Endothelial cell of umbilical vein (primary cell): ENCODE measurements around the gene SEC31A. TPM values are rescaled to one million over a fixed set of nuclear protein-coding genes. Genes with fewer than 3 reads are reported as not detected.

Experiments used
- BruUV-seq: library from RNA; stranded (reverse); fragments of 400-500 nt; replicated peaks from 2 replicates; lab custom pipeline; 2021; lab: Mats Ljungman, UMichigan
- CTCF ChIA-PET: fragments of 300-600, 350-600 bp; sonication (Branson Sonifier 250); formaldehyde crosslinking; loops from one replicate; lab custom pipeline; 2021; ENCODE audit warnings: antibody characterized with exemption, inconsistent platforms; lab: Charles Lee
- POLR2A ChIA-PET: fragments of 300-600, 350-600 bp; sonication (Branson Sonifier 250); formaldehyde crosslinking; loops from one replicate; lab custom pipeline; 2021; ENCODE audit warnings: antibody characterized with exemption, inconsistent platforms; lab: Charles Lee
- DNase-seq: peaks from one replicate; pipeline ENCODE4 v3.0.0-alpha.2; 2011; ENCODE audit warnings: low read depth, low spot score
- FAIRE-seq: peaks from 2 replicates; lab custom pipeline; 2011; peaks lifted over from hg19 to GRCh38; lab: Jason Lieb, UNC
- H2AFZ ChIP-seq: 2 replicates; pipeline ENCODE4 v1.6.0; 2012; ENCODE audit warnings: low read depth, low read length, control low read depth, inconsistent platforms
- H3K27ac ChIP-seq: 2 replicates; pipeline ENCODE4 v1.5.1; 2011; ENCODE audit warnings: low read depth, mild to moderate bottlenecking, control low read depth, low read length, moderate library complexity; ENCODE audit not compliant: insufficient read depth
- H3K27me3 ChIP-seq, 2 experiments: 2 replicates each; pipeline versions ENCODE4 v1.6.0 to v1.6.1; 2011; ENCODE audit warnings: low read length in 2 of 2, mixed read lengths in 1 of 2; ENCODE audit not compliant: control insufficient read depth in 2 of 2, insufficient read depth in 2 of 2
- H3K36me3 ChIP-seq, 2 experiments: 2 replicates in 1 of 2; 3 replicates in 1 of 2; pipeline ENCODE4 v1.5.1; 2011; ENCODE audit warnings: low read length in 2 of 2, mild to moderate bottlenecking in 1 of 2, moderate library complexity in 1 of 2; ENCODE audit not compliant: control insufficient read depth in 2 of 2, insufficient read depth in 2 of 2; ENCODE audit errors: extremely low read depth in 1 of 2
- H3K4me1 ChIP-seq: 3 replicates; pipeline ENCODE4 v1.5.1; 2011; ENCODE audit warnings: mild to moderate bottlenecking, low read length; ENCODE audit not compliant: control insufficient read depth, insufficient read depth; ENCODE audit errors: extremely low read depth
- H3K4me2 ChIP-seq: 2 replicates; pipeline ENCODE4 v1.6.1; 2011; ENCODE audit warnings: low read length, control low read depth, mixed read lengths; ENCODE audit not compliant: insufficient read depth
- H3K4me3 ChIP-seq, 3 experiments: fragments of 200-600 bp in 1 of 3; sonication (generic), shearing (Covaris generic) in 1 of 3; replicated peaks in 1 of 3; 2 replicates each; pipeline ENCODE4 v1.5.1; 2011 to 2016; ENCODE audit warnings: control low read depth in 3 of 3, low read length in 3 of 3, mild to moderate bottlenecking in 2 of 3, inconsistent platforms in 1 of 3, low read depth in 1 of 3, moderate library complexity in 1 of 3; ENCODE audit not compliant: insufficient read depth in 1 of 3
- H3K79me2 ChIP-seq: 2 replicates; pipeline ENCODE4 v1.6.0; 2012; ENCODE audit warnings: low read length, inconsistent platforms; ENCODE audit not compliant: control insufficient read depth, insufficient read depth
- H3K9ac ChIP-seq: replicated peaks from 2 replicates; pipeline ENCODE3; 2011; ENCODE audit warnings: low read length, control low read depth; ENCODE audit not compliant: insufficient read depth; ENCODE audit errors: extremely low read depth
- H3K9me1 ChIP-seq: replicated peaks from 3 replicates; pipeline ENCODE4 v1.6.0; 2011; ENCODE audit warnings: mild to moderate bottlenecking, low read length; ENCODE audit not compliant: control insufficient read depth, insufficient read depth; ENCODE audit errors: extremely low read depth
- H3K9me3 ChIP-seq: replicated peaks from 2 replicates; pipeline ENCODE4 v1.5.1; 2012; ENCODE audit warnings: low read length, inconsistent platforms; ENCODE audit not compliant: control insufficient read depth, insufficient read depth
- H4K20me1 ChIP-seq: replicated peaks from 2 replicates; pipeline ENCODE3; 2011; ENCODE audit warnings: mild to moderate bottlenecking, low read length; ENCODE audit not compliant: control insufficient read depth, insufficient read depth; ENCODE audit errors: extremely low read depth
- EZH2 ChIP-seq: IDR thresholded peaks from 2 replicates; pipeline ENCODE4 v1.6.1; 2012; ENCODE audit warnings: borderline replicate concordance, low read depth, mild to moderate bottlenecking, moderate library complexity, low read length, inconsistent platforms; ENCODE audit not compliant: severe bottlenecking
- FOS ChIP-seq: IDR thresholded peaks from 2 replicates; pipeline ENCODE4 v1.6.1; 2011; ENCODE audit warnings: mild to moderate bottlenecking, low read length, moderate library complexity, borderline replicate concordance; ENCODE audit not compliant: insufficient read depth
- GATA2 ChIP-seq: IDR thresholded peaks from 2 replicates; pipeline ENCODE4 v1.7.0; 2011; ENCODE audit warnings: low read depth, mild to moderate bottlenecking, moderate library complexity, mixed read lengths, low read length; ENCODE audit not compliant: insufficient read length, insufficient read depth
- JUN ChIP-seq: IDR thresholded peaks from 2 replicates; pipeline ENCODE4 v1.6.1; 2011; ENCODE audit warnings: borderline replicate concordance, low read depth; ENCODE audit not compliant: insufficient read length, insufficient read depth
- MAX ChIP-seq: IDR thresholded peaks from 2 replicates; pipeline ENCODE4 v1.6.1; 2011; ENCODE audit not compliant: insufficient read depth, insufficient read length
- MYC ChIP-seq: IDR thresholded peaks from one replicate; pipeline ENCODE4 v1.6.1; 2011; ENCODE audit warnings: mild to moderate bottlenecking, low read depth, low read length
- POLR2A ChIP-seq: IDR thresholded peaks from 2 replicates; pipeline ENCODE4 v1.6.1; 2012; ENCODE audit warnings: low read depth, mild to moderate bottlenecking, control low read depth, low read length
- POLR2AphosphoS5 ChIP-seq: IDR thresholded peaks from 2 replicates; pipeline ENCODE4 v1.6.1; 2012; ENCODE audit warnings: low read depth, mild to moderate bottlenecking, control low read depth, low read length, moderate library complexity; ENCODE audit not compliant: insufficient read depth
- dilution Hi-C: fragments of 300-500 bp; cut with MboI; formaldehyde crosslinking; loops from one replicate; pipeline ENCODE4 v1.15.0; 2019; ENCODE audit warnings: low sequenced_read_pairs; ENCODE audit not compliant: extremely low pct_ligation_motif_present
- intact Hi-C: fragments of 100-400 bp; cut with micrococcal nuclease; formaldehyde crosslinking; loops from one replicate; pipeline ENCODE4 v1.10.0; 2022
- polyA plus RNA-seq, 4 experiments: library from polyadenylated mRNA; depleted of rRNA in 3 of 4; stranded (reverse) in 3 of 4; unstranded in 1 of 4; fragments of >200 nt; gene quantifications; 2 replicates each; pipeline versions ENCODE4 v1.2.1 to v1.2.3, GENCODE V29; 2011 to 2012; ENCODE audit warnings: missing spikeins in 1 of 4
- total RNA-seq: library from RNA; stranded (reverse); gene quantifications from 2 replicates; pipeline ENCODE4 v1.2.3, GENCODE V29; 2021
- TF ChIP-seq, protein P1 (sequence below), 2 donors: IDR thresholded peaks; 1 replicate in 1 of 2; 2 replicates in 1 of 2; pipeline ENCODE4 v1.5.1; 2011; ENCODE audit warnings: low read length in 2 of 2, mild to moderate bottlenecking in 2 of 2, moderate library complexity in 2 of 2, control low read depth in 1 of 2, inconsistent platforms in 1 of 2, low read depth in 1 of 2; ENCODE audit not compliant: insufficient read depth in 1 of 2; ENCODE audit errors: extremely low read depth in 1 of 2

Gene SEC31A
- total and polyA plus RNA-seq, 2 donors (not counting 3 experiments of a cell fraction or from before 2014, with no cell fraction given), result 226 to 301 TPM

DNA sequence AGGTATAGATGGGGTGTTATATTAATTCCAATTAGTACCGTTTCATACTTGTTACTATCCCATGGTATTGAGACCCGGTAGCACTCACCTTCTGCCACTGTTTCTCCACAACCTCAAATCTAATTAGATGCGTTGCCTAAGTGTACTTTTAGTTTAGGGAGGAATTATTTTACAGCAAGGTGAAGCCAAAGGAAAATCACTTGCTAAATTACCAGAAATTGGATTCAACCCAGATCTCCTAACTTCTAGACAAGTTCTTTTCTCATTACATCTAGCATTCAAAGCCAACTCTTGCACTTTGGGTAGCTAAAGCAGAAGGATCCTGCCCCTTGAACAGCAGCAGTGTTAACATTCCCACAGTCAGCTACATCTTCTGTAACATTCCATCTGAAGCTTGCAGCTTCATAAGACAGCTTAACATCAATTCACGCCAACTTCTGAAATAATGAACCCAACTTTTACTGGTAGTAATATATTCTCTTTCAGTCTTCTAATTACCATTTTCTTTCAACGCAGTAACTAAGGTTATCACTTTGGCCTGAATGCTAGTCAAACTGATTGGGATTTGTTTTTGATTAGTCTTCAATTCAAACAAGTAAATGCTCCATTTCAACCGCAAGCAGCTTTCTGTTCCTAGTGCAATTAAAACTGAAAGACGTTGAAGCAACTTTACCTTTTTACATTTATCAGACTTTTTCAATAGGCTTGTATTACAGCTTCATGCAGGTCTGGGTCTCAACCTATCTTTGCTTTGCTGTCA lies 934 bp upstream of the SEC31A start:
- dilution Hi-C loops (no loop called here), intact Hi-C loops (loop anchor here (1.0 to 2.0 kb wide), 3 partner anchors 8 to 517 kb away; partner anchors contain the start of gene THAP9)
- Histone ChIP-seq H3K27ac (peak overlapping the region; percentile 89), H3K9ac (peak overlapping the region; percentile 93), H3K4me1 (peaks cover 17% of the 10 kb centered on the region), H2AFZ (peak overlapping the region; percentile 61), H3K36me3 (peaks cover 7 to 13% of the 10 kb centered on the region in 2 experiments), H3K27me3 (no peaks in the 10 kb centered on the region), H3K79me2 (peaks cover 57% of the 10 kb centered on the region), H3K9me3 (no peaks in the 10 kb centered on the region), H3K4me2 (peak overlapping the region; percentile 82), H4K20me1 (peaks cover 4% of the 10 kb centered on the region), H3K4me3 (peak overlapping the region; percentile 61 to 99 (median 68)), H3K9me1 (no peaks in the 10 kb centered on the region)
- no TSS peak for BruUV-seq
- ChIA-PET POLR2A (no interaction called here), CTCF (interaction anchor here (0.7 to 1.0 kb wide), 3 partner anchors 9 to 388 kb away, joined by 3 to 4 read pairs (median 3); partner anchors contain the start of gene THAP9)
- FAIRE-seq, result peak; percentile 50
- no peak for DNase-seq
- TF ChIP-seq EZH2 (no peak), JUN (no peak), MAX (no peak), POLR2A (no peak), FOS (no peak), POLR2AphosphoS5 (no peak), GATA2 (no peak), MYC (no peak)
- TF ChIP-seq, protein P1, sequence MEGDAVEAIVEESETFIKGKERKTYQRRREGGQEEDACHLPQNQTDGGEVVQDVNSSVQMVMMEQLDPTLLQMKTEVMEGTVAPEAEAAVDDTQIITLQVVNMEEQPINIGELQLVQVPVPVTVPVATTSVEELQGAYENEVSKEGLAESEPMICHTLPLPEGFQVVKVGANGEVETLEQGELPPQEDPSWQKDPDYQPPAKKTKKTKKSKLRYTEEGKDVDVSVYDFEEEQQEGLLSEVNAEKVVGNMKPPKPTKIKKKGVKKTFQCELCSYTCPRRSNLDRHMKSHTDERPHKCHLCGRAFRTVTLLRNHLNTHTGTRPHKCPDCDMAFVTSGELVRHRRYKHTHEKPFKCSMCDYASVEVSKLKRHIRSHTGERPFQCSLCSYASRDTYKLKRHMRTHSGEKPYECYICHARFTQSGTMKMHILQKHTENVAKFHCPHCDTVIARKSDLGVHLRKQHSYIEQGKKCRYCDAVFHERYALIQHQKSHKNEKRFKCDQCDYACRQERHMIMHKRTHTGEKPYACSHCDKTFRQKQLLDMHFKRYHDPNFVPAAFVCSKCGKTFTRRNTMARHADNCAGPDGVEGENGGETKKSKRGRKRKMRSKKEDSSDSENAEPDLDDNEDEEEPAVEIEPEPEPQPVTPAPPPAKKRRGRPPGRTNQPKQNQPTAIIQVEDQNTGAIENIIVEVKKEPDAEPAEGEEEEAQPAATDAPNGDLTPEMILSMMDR (IDR thresholded peaks at IDR 0.05; ENCODE audit: extremely low read depth in 1 of 2, insufficient read depth in 1 of 2, low read depth in 1 of 2, low read length in 2 of 2), result no peak
